HL-60 (cell line): ENCODE results near the gene ATRN.

Experiments used
- DNase-seq, 2 experiments: peaks; one replicate each; pipeline ENCODE4 v3.0.0-alpha.2; 2010 to 2020; ENCODE audit warnings: low read depth in 1 of 2, low spot score in 1 of 2
- H3K27ac ChIP-seq: fragments of 250-450 bp; sonication (Bioruptor Pico); replicated peaks from 2 replicates; pipeline ENCODE4 v1.5.1; 2020; ENCODE audit warnings: mild to moderate bottlenecking, moderate library complexity
- H3K27me3 ChIP-seq: fragments of 250-450 bp; sonication (Bioruptor Pico); 2 replicates; pipeline ENCODE4 v1.5.1; 2021; ENCODE audit warnings: mild to moderate bottlenecking, moderate library complexity; ENCODE audit not compliant: insufficient read depth, poor library complexity, severe bottlenecking
- H3K4me3 ChIP-seq: replicated peaks from 2 replicates; pipeline ENCODE4 v1.5.1; 2011; ENCODE audit warnings: mild to moderate bottlenecking, control low read depth, low read length; ENCODE audit not compliant: insufficient read depth
- GABPA ChIP-seq: IDR thresholded peaks from 2 replicates; pipeline ENCODE4 v1.6.1; 2012; ENCODE audit warnings: low read depth
- POLR2AphosphoS5 ChIP-seq: IDR thresholded peaks from 2 replicates; pipeline ENCODE4 v1.6.1; 2012; ENCODE audit warnings: low read depth
- SPI1 ChIP-seq: IDR thresholded peaks from 2 replicates; pipeline ENCODE4 v1.6.1; 2012; ENCODE audit warnings: low read depth, mild to moderate bottlenecking, borderline replicate concordance
- TF ChIP-seq, protein P1 (sequence below): IDR thresholded peaks from 2 replicates; pipeline ENCODE4 v1.6.1; 2012; ENCODE audit warnings: low read depth; ENCODE audit not compliant: insufficient replicate concordance
- TF ChIP-seq, protein P2 (sequence below): IDR thresholded peaks from one replicate; pipeline ENCODE4 v1.5.1; 2011; ENCODE audit warnings: low read length, control low read depth, inconsistent platforms; ENCODE audit not compliant: insufficient read depth

Gene ATRN

DNA sequence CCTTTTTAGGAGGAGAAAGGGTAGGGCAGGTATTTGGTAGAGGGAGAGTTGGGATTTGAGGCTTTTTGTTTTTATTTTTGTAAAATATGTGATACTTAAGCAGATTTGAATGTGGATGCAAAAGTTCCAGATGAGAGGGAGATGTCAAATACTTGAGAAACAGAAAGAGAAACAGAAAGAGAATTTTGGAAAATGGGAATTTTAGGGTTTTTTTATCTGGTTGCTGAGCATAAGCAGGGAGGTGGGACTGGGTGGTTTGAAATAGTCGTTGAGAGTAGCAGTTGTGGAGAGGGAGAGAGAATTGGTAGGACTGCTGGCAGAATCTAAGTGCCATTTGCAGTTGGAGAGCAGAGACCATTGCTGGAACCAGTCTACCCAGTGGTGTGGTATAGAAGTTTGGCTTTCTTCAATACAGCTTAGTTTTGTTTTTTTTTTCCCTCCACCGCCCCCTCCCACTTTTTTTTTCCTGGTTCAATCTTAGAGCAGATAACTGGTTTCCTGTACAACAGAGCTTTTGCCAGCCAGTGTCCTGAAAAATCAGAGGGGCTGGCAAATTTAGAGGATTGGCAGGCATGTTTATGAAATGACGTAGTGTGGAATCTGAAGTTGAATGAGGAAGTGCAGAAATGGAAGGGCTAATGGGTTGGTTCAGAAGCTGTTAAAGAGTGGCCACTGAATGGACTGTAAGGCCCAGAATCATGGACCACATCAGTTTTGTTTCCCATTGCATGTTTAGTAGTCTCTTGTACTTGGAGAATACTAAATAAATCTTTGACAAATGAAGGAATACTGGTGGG, 68.7 kb downstream of the ATRN start:
- no peaks in the 10 kb centered on the region for H3K27me3 ChIP-seq
- TF ChIP-seq, protein P1, sequence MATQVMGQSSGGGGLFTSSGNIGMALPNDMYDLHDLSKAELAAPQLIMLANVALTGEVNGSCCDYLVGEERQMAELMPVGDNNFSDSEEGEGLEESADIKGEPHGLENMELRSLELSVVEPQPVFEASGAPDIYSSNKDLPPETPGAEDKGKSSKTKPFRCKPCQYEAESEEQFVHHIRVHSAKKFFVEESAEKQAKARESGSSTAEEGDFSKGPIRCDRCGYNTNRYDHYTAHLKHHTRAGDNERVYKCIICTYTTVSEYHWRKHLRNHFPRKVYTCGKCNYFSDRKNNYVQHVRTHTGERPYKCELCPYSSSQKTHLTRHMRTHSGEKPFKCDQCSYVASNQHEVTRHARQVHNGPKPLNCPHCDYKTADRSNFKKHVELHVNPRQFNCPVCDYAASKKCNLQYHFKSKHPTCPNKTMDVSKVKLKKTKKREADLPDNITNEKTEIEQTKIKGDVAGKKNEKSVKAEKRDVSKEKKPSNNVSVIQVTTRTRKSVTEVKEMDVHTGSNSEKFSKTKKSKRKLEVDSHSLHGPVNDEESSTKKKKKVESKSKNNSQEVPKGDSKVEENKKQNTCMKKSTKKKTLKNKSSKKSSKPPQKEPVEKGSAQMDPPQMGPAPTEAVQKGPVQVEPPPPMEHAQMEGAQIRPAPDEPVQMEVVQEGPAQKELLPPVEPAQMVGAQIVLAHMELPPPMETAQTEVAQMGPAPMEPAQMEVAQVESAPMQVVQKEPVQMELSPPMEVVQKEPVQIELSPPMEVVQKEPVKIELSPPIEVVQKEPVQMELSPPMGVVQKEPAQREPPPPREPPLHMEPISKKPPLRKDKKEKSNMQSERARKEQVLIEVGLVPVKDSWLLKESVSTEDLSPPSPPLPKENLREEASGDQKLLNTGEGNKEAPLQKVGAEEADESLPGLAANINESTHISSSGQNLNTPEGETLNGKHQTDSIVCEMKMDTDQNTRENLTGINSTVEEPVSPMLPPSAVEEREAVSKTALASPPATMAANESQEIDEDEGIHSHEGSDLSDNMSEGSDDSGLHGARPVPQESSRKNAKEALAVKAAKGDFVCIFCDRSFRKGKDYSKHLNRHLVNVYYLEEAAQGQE: no peak
- TF ChIP-seq SPI1: peak; percentile 30; the same call in 1 of the 2 replicates
- no peak overlapping the region for H3K27ac ChIP-seq
- H3K4me3 ChIP-seq: no peak overlapping the region
- DNase-seq: no peak

DNA sequence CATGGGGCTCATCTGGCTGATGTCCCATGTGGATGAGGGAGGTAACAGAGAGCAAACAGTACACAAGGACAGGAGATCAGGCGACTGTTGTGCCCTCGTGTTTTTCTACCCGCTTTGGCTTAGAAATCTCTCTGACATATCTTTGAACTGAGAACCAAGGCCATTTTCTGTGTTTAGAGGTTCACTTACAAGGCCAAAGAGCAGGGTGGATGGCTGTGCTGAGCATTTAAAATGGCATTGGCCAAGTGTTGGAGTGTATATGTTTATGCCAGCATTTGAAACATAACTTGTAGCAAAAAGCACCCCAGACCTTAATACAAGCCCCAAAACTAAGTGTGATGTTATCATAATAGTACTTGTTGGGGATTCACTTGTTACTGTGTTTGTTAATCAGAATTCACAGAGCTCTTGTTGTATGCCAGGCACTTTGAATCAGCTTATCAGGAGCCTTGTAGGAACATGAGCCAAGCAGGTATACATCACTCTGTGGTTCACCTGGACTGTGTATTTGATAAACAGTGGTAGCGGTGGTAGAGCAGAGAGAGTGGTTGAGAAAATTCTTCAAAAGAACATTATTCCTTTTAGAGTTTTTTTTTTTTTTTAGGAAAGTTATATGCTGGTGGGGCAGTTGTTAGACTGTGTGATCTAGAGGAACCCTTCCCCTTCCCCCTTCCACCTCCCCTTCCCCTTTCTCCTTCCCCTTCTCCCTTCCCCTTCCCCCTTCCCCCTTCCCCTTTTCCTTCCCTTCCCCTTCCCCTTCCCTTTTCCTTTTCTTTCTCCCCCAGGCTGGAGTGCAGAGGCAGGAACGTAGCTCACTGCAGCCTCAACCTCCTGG, 71.3 kb downstream of the ATRN start:
- H3K27me3 ChIP-seq: no peaks in the 10 kb centered on the region
- no peak for TF ChIP-seq POLR2AphosphoS5
- TF ChIP-seq SPI1: peak; percentile 10; the same call in 1 of the 2 replicates
- TF ChIP-seq, protein P1: no peak
- TF ChIP-seq GABPA: no peak
- TF ChIP-seq, protein P2, sequence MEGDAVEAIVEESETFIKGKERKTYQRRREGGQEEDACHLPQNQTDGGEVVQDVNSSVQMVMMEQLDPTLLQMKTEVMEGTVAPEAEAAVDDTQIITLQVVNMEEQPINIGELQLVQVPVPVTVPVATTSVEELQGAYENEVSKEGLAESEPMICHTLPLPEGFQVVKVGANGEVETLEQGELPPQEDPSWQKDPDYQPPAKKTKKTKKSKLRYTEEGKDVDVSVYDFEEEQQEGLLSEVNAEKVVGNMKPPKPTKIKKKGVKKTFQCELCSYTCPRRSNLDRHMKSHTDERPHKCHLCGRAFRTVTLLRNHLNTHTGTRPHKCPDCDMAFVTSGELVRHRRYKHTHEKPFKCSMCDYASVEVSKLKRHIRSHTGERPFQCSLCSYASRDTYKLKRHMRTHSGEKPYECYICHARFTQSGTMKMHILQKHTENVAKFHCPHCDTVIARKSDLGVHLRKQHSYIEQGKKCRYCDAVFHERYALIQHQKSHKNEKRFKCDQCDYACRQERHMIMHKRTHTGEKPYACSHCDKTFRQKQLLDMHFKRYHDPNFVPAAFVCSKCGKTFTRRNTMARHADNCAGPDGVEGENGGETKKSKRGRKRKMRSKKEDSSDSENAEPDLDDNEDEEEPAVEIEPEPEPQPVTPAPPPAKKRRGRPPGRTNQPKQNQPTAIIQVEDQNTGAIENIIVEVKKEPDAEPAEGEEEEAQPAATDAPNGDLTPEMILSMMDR: no peak
- no peak overlapping the region for H3K4me3 ChIP-seq
- peak overlapping the region; percentile 20; the same call in 1 of the 2 replicates for H3K27ac ChIP-seq
- DNase-seq: no peak

DNA sequence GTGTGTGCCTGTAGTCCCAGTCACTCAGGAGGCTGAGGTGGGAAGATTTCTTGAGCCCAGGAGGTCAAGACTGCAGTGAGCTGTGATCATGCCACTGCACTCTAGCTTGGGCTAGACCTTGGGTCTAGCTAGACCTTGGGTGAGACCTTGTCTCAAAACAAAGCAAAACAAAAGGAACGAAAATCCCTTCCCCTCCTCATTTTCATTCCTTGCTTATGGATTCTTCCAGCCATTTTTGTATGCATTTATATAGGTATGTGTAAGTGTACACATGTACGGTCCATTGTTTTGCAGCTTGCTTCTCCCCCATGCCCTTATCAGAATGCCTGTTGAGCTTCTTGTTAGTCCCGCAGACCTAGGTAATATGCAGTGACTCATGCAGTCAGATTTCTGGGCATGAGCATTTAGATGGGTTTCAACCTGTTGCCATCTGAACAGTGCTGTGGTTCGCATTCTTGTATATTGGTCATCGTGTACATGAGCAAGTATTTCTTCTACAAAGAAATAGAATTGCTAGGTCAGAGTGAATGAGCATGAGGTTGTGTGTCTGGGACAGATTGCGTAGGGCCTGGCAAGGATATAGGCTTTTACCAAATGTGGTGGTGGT, 73.2 kb downstream of the ATRN start:
- no peak for DNase-seq
- Histone ChIP-seq H3K27ac (no peak overlapping the region), H3K27me3 (no peaks in the 10 kb centered on the region), H3K4me3 (no peak overlapping the region)
- TF ChIP-seq SPI1 (no peak), POLR2AphosphoS5 (no peak), GABPA (no peak)
- TF ChIP-seq, protein P2: no peak
- TF ChIP-seq, protein P1: no peak
